Measurements from ENCODE around the gene KCNJ10.
"Not testable (repeated sequence)": the region's sequence is repeated elsewhere in the genome, so short reads cannot be mapped to it uniquely, and the experiment has no call there.

Gene KCNJ10

DNA sequence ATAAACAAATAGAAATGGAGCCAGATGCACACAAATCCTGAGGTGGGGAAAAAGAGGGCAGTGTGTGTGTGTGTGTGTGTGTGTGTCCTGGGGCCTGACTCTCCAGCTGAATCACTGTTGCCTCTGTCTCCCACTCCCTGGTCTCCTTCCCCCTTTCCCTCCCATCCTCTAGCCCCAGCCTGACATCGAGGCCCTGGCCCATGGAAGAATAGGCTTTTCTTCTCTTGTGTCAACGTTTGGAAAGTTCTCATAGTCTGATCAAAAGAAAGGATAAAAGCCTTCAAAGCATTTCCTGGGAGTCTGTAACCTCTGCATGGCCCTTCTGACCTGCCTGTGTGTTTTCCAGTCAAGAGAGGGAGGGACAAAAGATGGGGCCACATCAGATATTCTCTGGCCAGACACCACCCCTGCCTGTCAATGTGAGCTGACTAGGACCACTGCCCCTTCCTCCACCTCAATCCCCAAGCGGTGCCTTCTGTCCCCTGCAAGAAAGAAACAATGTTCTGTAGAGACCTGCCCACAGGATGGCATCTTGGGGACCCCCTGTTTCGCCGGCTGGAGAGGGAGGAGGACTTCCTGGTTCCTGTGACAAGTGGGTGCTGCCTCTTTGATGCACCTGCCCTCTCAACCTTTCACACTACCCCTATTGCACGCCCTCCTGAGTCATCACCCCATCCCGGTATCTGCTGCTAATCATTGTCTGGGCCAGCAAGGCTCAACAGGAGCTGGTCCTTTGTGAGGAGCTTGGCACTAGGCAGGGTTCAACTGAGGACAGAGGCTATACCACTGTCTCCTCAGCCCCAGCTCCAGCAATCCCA, 16.2 kb downstream of the KCNJ10 start:
- Histone ChIP-seq H2AFZ (ENCODE audit: low read depth, low read length) (no peak overlapping the region), H3K36me3 (replicated peaks; ENCODE audit: low read depth, low read length) (no peaks in the 10 kb centered on the region), H3K4me2 (ENCODE audit: low read length) (no peak overlapping the region), H3K27me3 (ENCODE audit: low read depth, low read length) (peaks cover 76% of the 10 kb centered on the region), H3K79me2 (ENCODE audit: low read length) (no peaks in the 10 kb centered on the region), H4K20me1 (ENCODE audit: insufficient read depth, low read length) (no peaks in the 10 kb centered on the region), H3K9me3 (ENCODE audit: insufficient read depth, low read length) (no peaks in the 10 kb centered on the region), H3K27ac (ENCODE audit: low read length) (no peak overlapping the region), H3K4me3 (ENCODE audit: low read length) (no peak overlapping the region), H3K9ac (ENCODE audit: low read length) (no peak overlapping the region), H3K4me1 (ENCODE audit: low read length) (no peaks in the 10 kb centered on the region)
- no peak for TF ChIP-seq EZH2phosphoT487 (IDR thresholded peaks at IDR 0.05; ENCODE audit: low read depth)
- TF ChIP-seq, protein P1, sequence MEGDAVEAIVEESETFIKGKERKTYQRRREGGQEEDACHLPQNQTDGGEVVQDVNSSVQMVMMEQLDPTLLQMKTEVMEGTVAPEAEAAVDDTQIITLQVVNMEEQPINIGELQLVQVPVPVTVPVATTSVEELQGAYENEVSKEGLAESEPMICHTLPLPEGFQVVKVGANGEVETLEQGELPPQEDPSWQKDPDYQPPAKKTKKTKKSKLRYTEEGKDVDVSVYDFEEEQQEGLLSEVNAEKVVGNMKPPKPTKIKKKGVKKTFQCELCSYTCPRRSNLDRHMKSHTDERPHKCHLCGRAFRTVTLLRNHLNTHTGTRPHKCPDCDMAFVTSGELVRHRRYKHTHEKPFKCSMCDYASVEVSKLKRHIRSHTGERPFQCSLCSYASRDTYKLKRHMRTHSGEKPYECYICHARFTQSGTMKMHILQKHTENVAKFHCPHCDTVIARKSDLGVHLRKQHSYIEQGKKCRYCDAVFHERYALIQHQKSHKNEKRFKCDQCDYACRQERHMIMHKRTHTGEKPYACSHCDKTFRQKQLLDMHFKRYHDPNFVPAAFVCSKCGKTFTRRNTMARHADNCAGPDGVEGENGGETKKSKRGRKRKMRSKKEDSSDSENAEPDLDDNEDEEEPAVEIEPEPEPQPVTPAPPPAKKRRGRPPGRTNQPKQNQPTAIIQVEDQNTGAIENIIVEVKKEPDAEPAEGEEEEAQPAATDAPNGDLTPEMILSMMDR (IDR thresholded peaks at IDR 0.05; ENCODE audit: low read depth, low read length), result no peak

DNA sequence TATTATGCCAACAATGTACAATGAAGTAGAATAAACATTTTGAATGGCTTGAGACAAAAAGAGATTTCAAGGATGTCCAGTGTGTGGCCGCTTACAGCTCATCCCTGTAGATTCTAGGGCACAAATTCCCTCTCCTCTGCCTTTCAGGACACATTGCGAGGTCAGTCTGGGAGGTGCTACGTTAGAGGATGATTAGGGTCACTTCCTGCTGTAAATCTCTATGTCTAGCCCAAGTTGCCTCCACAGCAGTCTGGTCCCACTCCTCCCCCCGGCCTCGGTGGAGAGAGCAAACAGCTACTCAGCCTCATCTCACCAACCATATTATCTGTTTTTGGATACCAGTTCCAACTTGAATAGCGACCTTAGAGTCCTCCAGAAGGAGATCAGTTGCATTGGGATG, 17.0 kb downstream of the KCNJ10 start:
- no peak for TF ChIP-seq EZH2phosphoT487 (IDR thresholded peaks at IDR 0.05; ENCODE audit: low read depth)
- TF ChIP-seq, protein P1 (IDR thresholded peaks at IDR 0.05; ENCODE audit: low read depth, low read length), result no peak
- no peaks in the 10 kb centered on the region for H3K79me2 ChIP-seq (ENCODE audit: low read length)
- H3K4me1 ChIP-seq (ENCODE audit: low read length), result no peaks in the 10 kb centered on the region
- no peak overlapping the region for H3K9ac ChIP-seq (ENCODE audit: low read length)
- no peak overlapping the region for H3K27ac ChIP-seq (ENCODE audit: low read length)
- H3K4me3 ChIP-seq (ENCODE audit: low read length), result no peak overlapping the region
- H3K36me3 ChIP-seq (replicated peaks; ENCODE audit: low read depth, low read length), result no peaks in the 10 kb centered on the region
- no peaks in the 10 kb centered on the region for H3K9me3 ChIP-seq (ENCODE audit: insufficient read depth, low read length)
- peaks cover 81% of the 10 kb centered on the region for H3K27me3 ChIP-seq (ENCODE audit: low read depth, low read length)
- H2AFZ ChIP-seq (ENCODE audit: low read depth, low read length), result no peak overlapping the region
- H3K4me2 ChIP-seq (ENCODE audit: low read length), result no peak overlapping the region
- H4K20me1 ChIP-seq (ENCODE audit: insufficient read depth, low read length), result no peaks in the 10 kb centered on the region

GRCh38 chr1:160050619-160051018, 19.3 kb downstream of the KCNJ10 start:
- H3K36me3 ChIP-seq (replicated peaks; ENCODE audit: low read depth, low read length), result no peaks in the 10 kb centered on the region
- H3K27ac ChIP-seq (ENCODE audit: low read length), result no peak overlapping the region
- peaks cover 14% of the 10 kb centered on the region for H3K4me1 ChIP-seq (ENCODE audit: low read length)
- H3K4me3 ChIP-seq (ENCODE audit: low read length), result no peak overlapping the region
- no peaks in the 10 kb centered on the region for H4K20me1 ChIP-seq (ENCODE audit: insufficient read depth, low read length)
- H2AFZ ChIP-seq (ENCODE audit: low read depth, low read length), result no peak overlapping the region
- no peak overlapping the region for H3K9ac ChIP-seq (ENCODE audit: low read length)
- peaks cover 68% of the 10 kb centered on the region for H3K27me3 ChIP-seq (ENCODE audit: low read depth, low read length)
- no peaks in the 10 kb centered on the region for H3K79me2 ChIP-seq (ENCODE audit: low read length)
- H3K9me3 ChIP-seq (ENCODE audit: insufficient read depth, low read length), result no peaks in the 10 kb centered on the region
- TF ChIP-seq, protein P1 (IDR thresholded peaks at IDR 0.05; ENCODE audit: low read depth, low read length), result no peak
- no peak for TF ChIP-seq EZH2phosphoT487 (IDR thresholded peaks at IDR 0.05; ENCODE audit: low read depth)
- no peak overlapping the region for H3K4me2 ChIP-seq (ENCODE audit: low read length)

DNA sequence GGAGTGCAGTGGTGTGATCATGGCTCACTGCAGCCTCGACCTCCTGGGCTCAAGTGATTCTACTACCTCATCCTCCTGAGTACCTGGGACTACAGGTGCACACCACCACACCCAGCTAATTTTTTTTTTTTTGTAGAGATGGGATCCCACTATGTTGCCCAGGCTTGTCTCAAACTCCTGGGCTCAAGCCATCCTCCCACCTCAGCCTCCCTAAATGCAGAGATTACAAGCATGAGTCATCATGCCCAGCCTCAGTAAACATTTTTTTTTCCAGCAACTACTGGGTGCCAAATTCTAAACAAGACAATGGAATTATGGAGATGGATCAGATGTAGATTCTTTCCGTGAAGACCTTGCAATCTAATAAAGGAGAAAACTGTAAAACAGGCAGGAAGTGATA, 19.8 kb downstream of the KCNJ10 start:
- H3K9me3 ChIP-seq (ENCODE audit: insufficient read depth, low read length); H3K27ac ChIP-seq (ENCODE audit: low read length); H3K4me2 ChIP-seq (ENCODE audit: low read length); H4K20me1 ChIP-seq (ENCODE audit: insufficient read depth, low read length); H3K79me2 ChIP-seq (ENCODE audit: low read length); H2AFZ ChIP-seq (ENCODE audit: low read depth, low read length); H3K4me3 ChIP-seq (ENCODE audit: low read length); H3K36me3 ChIP-seq (replicated peaks; ENCODE audit: low read depth, low read length); H3K9ac ChIP-seq (ENCODE audit: low read length): not testable (repeated sequence)
- Histone ChIP-seq H3K27me3 (ENCODE audit: low read depth, low read length) (peaks cover 68% of the 10 kb centered on the region), H3K4me1 (ENCODE audit: low read length) (peaks cover 14% of the 10 kb centered on the region)

Data from OCI-LY3 (cell line).